ENCODE results near the gene MLLT3. TPM values are rescaled to one million over a fixed set of nuclear protein-coding genes. Genes with fewer than 3 reads are reported as not detected.

Gene MLLT3
- total RNA-seq, 4 donors from 2014 or later = 2.1 to 30.4 (median 14.0) TPM

GRCh38 chr9:20316372-20316771, 305.9 kb downstream of the MLLT3 start:
- DNase-seq = no peak
- H3K27ac ChIP-seq = peak overlapping the region in 1 of 2 donors; percentile 31
- peaks cover 0 to 4% of the 10 kb centered on the region in 2 donors for H3K4me1 ChIP-seq
- no peaks in the 10 kb centered on the region for H3K27me3 ChIP-seq
- H3K4me3 ChIP-seq = no peak overlapping the region
- no peak for TF ChIP-seq POLR2A (IDR thresholded peaks at IDR 0.05)
- TF ChIP-seq CTCF (IDR thresholded peaks at IDR 0.05) = no peak
- no peaks in the 10 kb centered on the region for H3K9me3 ChIP-seq
- intact Hi-C loops (cut with DNase I; ENCODE audit: low total_unique reads) = no loop called here
- H3K36me3 ChIP-seq = no peaks in the 10 kb centered on the region

GRCh38 chr9:20315677-20316076, 306.6 kb downstream of the MLLT3 start:
- no peak for TF ChIP-seq POLR2A (IDR thresholded peaks at IDR 0.05)
- TF ChIP-seq CTCF (IDR thresholded peaks at IDR 0.05) = no peak
- H3K27me3 ChIP-seq = no peaks in the 10 kb centered on the region
- peaks cover 0 to under 1% of the 10 kb centered on the region in 2 donors for H3K4me1 ChIP-seq
- H3K4me3 ChIP-seq = no peak overlapping the region
- H3K27ac ChIP-seq = peak overlapping the region; percentile 33 to 68
- no peaks in the 10 kb centered on the region for H3K36me3 ChIP-seq
- DNase-seq = no peak
- no peaks in the 10 kb centered on the region for H3K9me3 ChIP-seq
- intact Hi-C loops (cut with DNase I; ENCODE audit: low total_unique reads) = no loop called here

DNA sequence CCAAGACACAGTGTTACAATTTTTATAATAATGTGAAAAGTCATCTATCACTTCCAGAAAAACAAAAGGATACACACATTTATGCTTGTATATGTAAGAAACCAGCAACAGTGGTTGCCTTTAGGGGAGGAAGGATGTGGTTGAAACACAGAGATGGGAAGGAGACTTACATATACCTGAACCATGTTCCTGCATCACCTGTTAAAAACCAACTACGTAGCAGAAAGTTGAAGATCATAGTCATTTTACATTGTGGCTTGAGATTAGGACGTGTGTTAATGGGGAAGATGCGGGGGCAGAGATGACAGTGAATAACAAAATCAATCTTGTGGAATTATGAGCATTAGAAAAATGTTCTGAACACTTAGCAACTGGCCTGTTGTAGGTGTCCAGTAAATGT, 307.3 kb downstream of the MLLT3 start:
- intact Hi-C loops (cut with DNase I; ENCODE audit: low total_unique reads) = no loop called here
- Histone ChIP-seq H3K4me3 (no peak overlapping the region), H3K27me3 (no peaks in the 10 kb centered on the region), H3K36me3 (no peaks in the 10 kb centered on the region), H3K4me1 (no peaks in the 10 kb centered on the region), H3K9me3 (no peaks in the 10 kb centered on the region), H3K27ac (peak overlapping the region; percentile 33 to 68)
- TF ChIP-seq POLR2A (IDR thresholded peaks at IDR 0.05) (no peak), CTCF (IDR thresholded peaks at IDR 0.05) (no peak)
- no peak for DNase-seq

DNA sequence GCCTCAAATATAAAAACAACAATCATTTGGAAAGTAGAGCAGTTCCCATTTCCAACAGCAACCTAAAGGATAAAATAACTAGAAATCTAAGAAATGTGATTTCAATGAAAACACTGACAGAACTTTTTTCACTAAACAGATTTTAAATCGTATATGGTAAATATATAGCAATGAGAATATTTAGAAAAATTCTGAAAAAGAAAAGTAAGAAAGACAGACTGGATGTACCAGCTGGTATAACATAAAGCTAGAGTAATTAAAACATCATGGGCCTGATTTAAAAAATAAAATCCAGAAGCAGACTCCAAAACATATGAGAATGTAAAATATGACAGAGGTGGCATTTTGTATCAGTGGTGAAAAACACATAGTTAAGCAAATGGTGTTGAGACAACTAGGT, 308.9 kb downstream of the MLLT3 start:
- no peaks in the 10 kb centered on the region for H3K36me3 ChIP-seq
- DNase-seq = no peak
- no peak overlapping the region for H3K4me3 ChIP-seq
- no peaks in the 10 kb centered on the region for H3K27me3 ChIP-seq
- intact Hi-C loops (cut with DNase I; ENCODE audit: low total_unique reads) = no loop called here
- H3K4me1 ChIP-seq = no peaks in the 10 kb centered on the region
- no peak overlapping the region for H3K27ac ChIP-seq
- no peak for TF ChIP-seq CTCF (IDR thresholded peaks at IDR 0.05)
- no peak for TF ChIP-seq POLR2A (IDR thresholded peaks at IDR 0.05)
- H3K9me3 ChIP-seq = no peaks in the 10 kb centered on the region

DNA sequence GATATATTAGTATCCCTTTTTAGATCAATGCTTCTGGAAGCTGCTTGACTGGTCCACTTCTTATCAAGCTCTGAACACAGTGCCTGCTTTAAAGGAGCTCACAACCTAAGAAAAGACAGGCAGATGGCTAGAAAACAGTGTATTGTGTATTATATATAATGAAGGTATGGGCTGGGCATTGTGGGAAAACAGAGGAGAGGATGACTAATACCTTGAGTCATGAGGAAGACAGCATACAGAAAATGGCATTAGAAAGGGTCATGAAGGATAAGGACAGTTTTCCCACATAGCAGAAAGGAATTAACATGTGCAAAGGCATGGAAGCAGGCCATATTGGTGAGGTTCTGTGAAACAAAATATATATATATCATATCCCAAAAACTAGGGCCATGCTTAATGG, 309.6 kb downstream of the MLLT3 start:
- TF ChIP-seq CTCF (IDR thresholded peaks at IDR 0.05) (no peak), POLR2A (IDR thresholded peaks at IDR 0.05) (no peak)
- Histone ChIP-seq H3K27me3 (no peaks in the 10 kb centered on the region), H3K9me3 (no peaks in the 10 kb centered on the region), H3K36me3 (no peaks in the 10 kb centered on the region), H3K4me3 (no peak overlapping the region), H3K27ac (no peak overlapping the region), H3K4me1 (no peaks in the 10 kb centered on the region)
- intact Hi-C loops (cut with DNase I; ENCODE audit: low total_unique reads) = no loop called here
- DNase-seq = no peak

All from uterus (tissue), 4 donors.